ENCODE measurements around the gene SPATA18. TPM values are rescaled to one million over a fixed set of nuclear protein-coding genes. Genes with fewer than 3 reads are reported as not detected.

Gene SPATA18
- total RNA-seq, 6 experiments from 2014 or later, result 6.9 to 12.9 (median 12.0) TPM

GRCh38 chr4:52093466-52093865 lies 42.4 kb downstream of the SPATA18 start:
- Mint-ChIP-seq H3K9me3 (no peaks in the 10 kb centered on the region), H3K4me3 (no peak overlapping the region), H3K36me3 (ENCODE audit: low read depth) (no peaks in the 10 kb centered on the region), H3K27me3 (ENCODE audit: insufficient read depth) (no peaks in the 10 kb centered on the region; the same call in 1 of the 2 replicates), H3K4me1 (ENCODE audit: low read depth) (peaks cover 7% of the 10 kb centered on the region), H3K27ac (no peak overlapping the region)
- no peak for DNase-seq
- TF ChIP-seq CTCF (IDR thresholded peaks at IDR 0.05), result no peak

- no peak overlapping the region for H3K27ac Mint-ChIP-seq
- no peak for TF ChIP-seq CTCF (IDR thresholded peaks at IDR 0.05)
- no peak overlapping the region for H3K4me3 Mint-ChIP-seq
- DNase-seq, result no peak
- peaks cover 7% of the 10 kb centered on the region for H3K4me1 Mint-ChIP-seq (ENCODE audit: low read depth)
- no peaks in the 10 kb centered on the region for H3K36me3 Mint-ChIP-seq (ENCODE audit: low read depth)
- no peaks in the 10 kb centered on the region; the same call in 1 of the 2 replicates for H3K27me3 Mint-ChIP-seq (ENCODE audit: insufficient read depth)
- no peaks in the 10 kb centered on the region for H3K9me3 Mint-ChIP-seq
These were observed 43.5 kb downstream of the SPATA18 start for GRCh38 chr4:52094376-52095145.

- Mint-ChIP-seq H3K4me3 (no peak overlapping the region), H3K27ac (no peak overlapping the region), H3K4me1 (ENCODE audit: low read depth) (peaks cover 12% of the 10 kb centered on the region), H3K27me3 (ENCODE audit: insufficient read depth) (no peaks in the 10 kb centered on the region; the same call in 1 of the 2 replicates), H3K9me3 (no peaks in the 10 kb centered on the region), H3K36me3 (ENCODE audit: low read depth) (no peaks in the 10 kb centered on the region)
- no peak for TF ChIP-seq CTCF (IDR thresholded peaks at IDR 0.05)
- no peak for DNase-seq
These were observed 44.3 kb downstream of the SPATA18 start for GRCh38 chr4:52095374-52095773.

GRCh38 chr4:52096048-52096447 lies 44.9 kb downstream of the SPATA18 start:
- Mint-ChIP-seq H3K9me3 (no peaks in the 10 kb centered on the region), H3K36me3 (ENCODE audit: low read depth) (no peaks in the 10 kb centered on the region), H3K27ac (no peak overlapping the region), H3K4me1 (ENCODE audit: low read depth) (peaks cover 12% of the 10 kb centered on the region), H3K4me3 (no peak overlapping the region), H3K27me3 (ENCODE audit: insufficient read depth) (no peaks in the 10 kb centered on the region; the same call in 1 of the 2 replicates)
- no peak for TF ChIP-seq CTCF (IDR thresholded peaks at IDR 0.05)
- peak; percentile 19 for DNase-seq

GRCh38 chr4:52098618-52099017 lies 47.5 kb downstream of the SPATA18 start:
- Mint-ChIP-seq H3K4me1 (ENCODE audit: low read depth) (peaks cover 22% of the 10 kb centered on the region), H3K36me3 (ENCODE audit: low read depth) (no peaks in the 10 kb centered on the region), H3K27me3 (ENCODE audit: insufficient read depth) (no peaks in the 10 kb centered on the region; the same call in 1 of the 2 replicates), H3K9me3 (no peaks in the 10 kb centered on the region), H3K4me3 (no peak overlapping the region), H3K27ac (no peak overlapping the region)
- no peak for TF ChIP-seq CTCF (IDR thresholded peaks at IDR 0.05)
- no peak for DNase-seq

All from HFFc6 (cell line).